ENCODE measurements around the gene SYCP3.

DNA sequence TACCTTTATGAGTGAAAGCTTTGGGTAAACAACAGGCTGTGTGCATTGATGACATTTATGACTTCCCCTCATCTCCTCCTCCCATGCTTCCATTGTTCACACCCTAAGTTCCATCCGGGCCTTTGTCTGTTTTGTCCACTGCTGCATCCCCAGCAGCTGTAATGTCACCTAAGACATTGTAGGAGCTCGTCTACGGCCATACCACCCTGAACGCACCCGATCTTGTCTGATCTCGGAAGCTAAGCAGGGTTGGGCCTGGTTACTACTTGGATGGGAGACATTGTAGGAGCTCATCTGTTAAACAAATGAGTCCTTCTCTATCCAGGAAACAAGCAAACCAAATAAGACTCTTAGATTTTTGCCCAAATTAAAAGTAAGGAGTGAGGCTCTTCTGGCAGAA, 40.4 kb upstream of the SYCP3 start:
- TF ChIP-seq, protein P1, sequence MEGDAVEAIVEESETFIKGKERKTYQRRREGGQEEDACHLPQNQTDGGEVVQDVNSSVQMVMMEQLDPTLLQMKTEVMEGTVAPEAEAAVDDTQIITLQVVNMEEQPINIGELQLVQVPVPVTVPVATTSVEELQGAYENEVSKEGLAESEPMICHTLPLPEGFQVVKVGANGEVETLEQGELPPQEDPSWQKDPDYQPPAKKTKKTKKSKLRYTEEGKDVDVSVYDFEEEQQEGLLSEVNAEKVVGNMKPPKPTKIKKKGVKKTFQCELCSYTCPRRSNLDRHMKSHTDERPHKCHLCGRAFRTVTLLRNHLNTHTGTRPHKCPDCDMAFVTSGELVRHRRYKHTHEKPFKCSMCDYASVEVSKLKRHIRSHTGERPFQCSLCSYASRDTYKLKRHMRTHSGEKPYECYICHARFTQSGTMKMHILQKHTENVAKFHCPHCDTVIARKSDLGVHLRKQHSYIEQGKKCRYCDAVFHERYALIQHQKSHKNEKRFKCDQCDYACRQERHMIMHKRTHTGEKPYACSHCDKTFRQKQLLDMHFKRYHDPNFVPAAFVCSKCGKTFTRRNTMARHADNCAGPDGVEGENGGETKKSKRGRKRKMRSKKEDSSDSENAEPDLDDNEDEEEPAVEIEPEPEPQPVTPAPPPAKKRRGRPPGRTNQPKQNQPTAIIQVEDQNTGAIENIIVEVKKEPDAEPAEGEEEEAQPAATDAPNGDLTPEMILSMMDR (IDR thresholded peaks at IDR 0.05), result no peak
- TF ChIP-seq POLR2A (IDR thresholded peaks at IDR 0.05), result no peak
